Measurements from ENCODE around the gene GPR137C. TPM values are rescaled to one million over a fixed set of nuclear protein-coding genes. Genes with fewer than 3 reads are reported as not detected.

GPR137C gene
- total and polyA plus RNA-seq, 12 donors, result 0.62 to 2.3 (median 1.1) TPM

- 73 to 90% methylated on average over 1 of the region's 1 CpG for WGBS, 2 donors
- ATAC-seq (no peak), DNase-seq (no peak)
- Histone ChIP-seq H3K27ac (no peak overlapping the region), H3K36me3 (peaks cover 0 to 7% (median 0%) of the 10 kb centered on the region in 9 donors), H3K27me3 (no peaks in the 10 kb centered on the region), H3K4me1 (no peaks in the 10 kb centered on the region), H3K9me3 (no peaks in the 10 kb centered on the region), H3K4me3 (no peak overlapping the region)
- no peak for TF ChIP-seq CTCF (IDR thresholded peaks at IDR 0.05)
- intact Hi-C loops (cut with DNase I), result no loop called here
These were observed 30.6 kb upstream of the GPR137C start for GRCh38 chr14:52522033-52522432.

DNA sequence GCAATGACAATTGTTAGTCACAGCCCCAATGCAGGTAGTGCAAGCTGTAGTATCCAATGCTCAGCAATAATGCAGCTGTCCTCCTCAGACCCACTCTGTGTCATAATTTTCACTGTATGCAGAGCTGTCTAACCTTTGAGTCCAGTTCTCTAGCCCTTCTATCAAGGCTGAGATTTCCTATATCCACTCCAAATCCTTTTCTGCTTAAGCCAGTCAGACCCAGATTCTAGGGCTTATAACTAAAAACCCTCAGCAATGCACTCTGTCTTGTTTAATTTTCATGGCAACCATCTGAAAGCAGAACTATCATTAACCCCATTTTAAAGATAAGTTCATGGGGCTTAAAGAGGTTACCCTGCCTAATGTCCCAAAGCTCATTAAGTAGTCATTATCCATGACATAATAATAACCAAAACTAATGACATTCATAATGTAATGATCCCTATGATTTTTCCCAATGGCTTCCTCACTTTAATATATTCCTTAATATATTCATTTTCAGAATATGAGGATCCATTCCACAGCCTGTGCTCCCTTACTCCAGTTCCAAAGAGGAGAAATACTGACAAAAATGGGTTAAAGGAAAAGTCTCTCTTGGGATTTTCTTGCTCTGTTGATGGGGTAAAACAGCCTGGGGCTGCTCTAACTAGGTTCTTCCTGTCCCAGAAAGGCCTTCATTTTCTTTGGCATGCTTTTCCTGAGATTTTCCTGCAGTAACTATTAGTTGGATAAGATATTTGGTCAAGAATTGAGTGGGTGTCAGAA lies 29.9 kb upstream of the GPR137C start:
- intact Hi-C loops (cut with DNase I), result no loop called here
- ATAC-seq (no peak), DNase-seq (no peak)
- no peak for TF ChIP-seq CTCF (IDR thresholded peaks at IDR 0.05)
- H3K27ac ChIP-seq, result no peak overlapping the region
- H3K27me3 ChIP-seq, result no peaks in the 10 kb centered on the region
- no peak overlapping the region for H3K4me3 ChIP-seq
- H3K36me3 ChIP-seq, result peaks cover 0 to 7% (median 0%) of the 10 kb centered on the region in 9 donors
- H3K4me1 ChIP-seq, result no peaks in the 10 kb centered on the region
- H3K9me3 ChIP-seq, result no peaks in the 10 kb centered on the region

GRCh38 chr14:52527052-52527451 lies 25.6 kb upstream of the GPR137C start:
- H3K9me3 ChIP-seq, result no peaks in the 10 kb centered on the region
- H3K4me1 ChIP-seq, result no peaks in the 10 kb centered on the region
- no peak overlapping the region for H3K4me3 ChIP-seq
- no peak for TF ChIP-seq CTCF (IDR thresholded peaks at IDR 0.05)
- no peak overlapping the region for H3K27ac ChIP-seq
- peaks cover 0 to 7% (median 0%) of the 10 kb centered on the region in 9 donors for H3K36me3 ChIP-seq
- H3K27me3 ChIP-seq, result no peaks in the 10 kb centered on the region
- intact Hi-C loops (cut with DNase I), result no loop called here
- ATAC-seq (no peak), DNase-seq (no peak)
- 87 to 91% methylated on average over 4 of the region's 4 CpGs for WGBS, 2 donors

DNA sequence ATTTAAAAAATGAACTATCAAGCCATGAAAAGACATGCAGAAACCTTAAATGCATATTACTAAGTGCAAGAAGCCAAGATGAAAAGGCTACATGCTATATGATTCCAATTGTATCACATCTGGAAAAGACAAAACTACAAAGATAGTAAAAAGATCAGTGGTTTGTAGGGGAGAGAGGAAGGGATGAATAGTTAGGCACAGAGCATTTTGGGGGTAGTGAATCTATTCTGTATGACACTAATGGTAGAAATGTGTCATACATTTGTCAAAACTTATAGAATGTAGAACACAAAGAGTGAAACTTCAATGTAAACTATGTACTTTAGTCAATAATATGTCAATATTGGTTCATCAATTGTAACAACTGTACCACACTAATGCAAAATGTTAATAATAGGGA lies 21.2 kb upstream of the GPR137C start:
- Histone ChIP-seq H3K4me1 (no peaks in the 10 kb centered on the region), H3K4me3 (no peak overlapping the region), H3K36me3 (peaks cover 0 to 37% (median 0%) of the 10 kb centered on the region in 9 donors), H3K27me3 (no peaks in the 10 kb centered on the region), H3K9me3 (no peaks in the 10 kb centered on the region), H3K27ac (no peak overlapping the region)
- ATAC-seq (no peak), DNase-seq (no peak)
- intact Hi-C loops (cut with DNase I), result no loop called here
- no peak for TF ChIP-seq CTCF (IDR thresholded peaks at IDR 0.05)
